WTC11 (cell line): Measurements from ENCODE around the gene RPP14. TPM values are rescaled to one million over a fixed set of nuclear protein-coding genes. Genes with fewer than 3 reads are reported as not detected.

Source experiments
- ATAC-seq: fragments of 200-7000 bp; cut with Tn5 transposase; 2 replicates; pipeline ENCODE4 v1.10.0; 2021; ENCODE audit warnings: mild to moderate bottlenecking, moderate library complexity
- CTCF ChIA-PET: fragments of 300-600 bp; sonication (Branson Sonifier 250); formaldehyde crosslinking; loops from one replicate; lab custom pipeline; 2021; ENCODE audit warnings: antibody characterized with exemption; lab: Charles Lee
- POLR2A ChIA-PET: fragments of 350-600 bp; sonication (Branson Sonifier 250); formaldehyde crosslinking; loops from one replicate; lab custom pipeline; 2021; ENCODE audit warnings: antibody characterized with exemption; lab: Charles Lee
- DNase-seq: peaks from one replicate; pipeline ENCODE4 v3.0.0; 2021; ENCODE audit warnings: low spot score
- H3K27ac Mint-ChIP-seq: 2 replicates; pipeline ENCODE4 v1.8.0; 2021; ENCODE audit warnings: mixed read lengths
- H3K27me3 Mint-ChIP-seq: 2 replicates; pipeline ENCODE4 v1.8.0; 2021; ENCODE audit warnings: low read depth, mild to moderate bottlenecking, moderate library complexity, mixed read lengths
- H3K36me3 Mint-ChIP-seq: 2 replicates; pipeline ENCODE4 v1.8.0; 2021; ENCODE audit warnings: mixed read lengths
- H3K4me1 Mint-ChIP-seq: 2 replicates; pipeline ENCODE4 v1.8.0; 2022; ENCODE audit warnings: mixed read lengths
- H3K4me3 Mint-ChIP-seq: 2 replicates; pipeline ENCODE4 v1.8.0; 2021; ENCODE audit warnings: mild to moderate bottlenecking, moderate library complexity, mixed read lengths
- H3K9me3 Mint-ChIP-seq: 2 replicates; pipeline ENCODE4 v1.8.0; 2021; ENCODE audit warnings: mixed read lengths
- AR ChIP-seq: fragments of 250-450 bp; sonication (Bioruptor Pico); IDR thresholded peaks from 2 replicates; pipeline ENCODE4 v1.9.0; 2021; ENCODE audit warnings: mild to moderate bottlenecking
- ATF6 ChIP-seq: sonication (generic); formaldehyde crosslinking; IDR thresholded peaks from 2 replicates; pipeline ENCODE4 v1.8.1; 2023; ENCODE audit warnings: mild to moderate bottlenecking, missing genetic modification reagents
- CDX4 ChIP-seq: fragments of 250-450 bp; sonication (Bioruptor Pico); IDR thresholded peaks from 2 replicates; pipeline ENCODE4 v1.9.0; 2021; ENCODE audit warnings: moderate library complexity, mild to moderate bottlenecking, inconsistent platforms, borderline replicate concordance
- E2F4 ChIP-seq: sonication (generic); formaldehyde crosslinking; IDR thresholded peaks from 2 replicates; pipeline ENCODE4 v1.8.1; 2022; ENCODE audit warnings: low read depth, mild to moderate bottlenecking, moderate library complexity, missing genetic modification reagents, borderline replicate concordance
- IRF1 ChIP-seq: sonication (generic); formaldehyde crosslinking; IDR thresholded peaks from 2 replicates; pipeline ENCODE4 v1.8.0; 2023; ENCODE audit warnings: missing genetic modification reagents
- MLX ChIP-seq: sonication (generic); formaldehyde crosslinking; IDR thresholded peaks from 2 replicates; pipeline ENCODE4 v1.8.1; 2023; ENCODE audit warnings: mild to moderate bottlenecking, missing genetic modification reagents, moderate library complexity
- PREB ChIP-seq: sonication (generic); formaldehyde crosslinking; IDR thresholded peaks from 2 replicates; pipeline ENCODE4 v1.8.1; 2022; ENCODE audit warnings: mild to moderate bottlenecking, missing genetic modification reagents, moderate library complexity, borderline replicate concordance
- USF1 ChIP-seq: sonication (generic); formaldehyde crosslinking; IDR thresholded peaks from 2 replicates; pipeline ENCODE4 v1.8.0; 2022; ENCODE audit warnings: mild to moderate bottlenecking, missing genetic modification reagents
- ZBTB21 ChIP-seq: sonication (generic); formaldehyde crosslinking; IDR thresholded peaks from 2 replicates; pipeline ENCODE4 v1.8.1; 2023; ENCODE audit warnings: mild to moderate bottlenecking, missing genetic modification reagents, borderline replicate concordance
- ZNF281 ChIP-seq: sonication (generic); formaldehyde crosslinking; IDR thresholded peaks from 2 replicates; pipeline ENCODE4 v1.8.0; 2023; ENCODE audit warnings: mild to moderate bottlenecking, missing genetic modification reagents
- ZNF396 ChIP-seq: fragments of 250-450 bp; sonication (Bioruptor Pico); IDR thresholded peaks from 2 replicates; pipeline ENCODE4 v1.8.0; 2021; ENCODE audit warnings: mild to moderate bottlenecking, moderate library complexity, borderline replicate concordance
- ZNF512 ChIP-seq: sonication (generic); formaldehyde crosslinking; IDR thresholded peaks from 2 replicates; pipeline ENCODE4 v1.8.1; 2022; ENCODE audit warnings: missing genetic modification reagents, borderline replicate concordance
- total RNA-seq: library from RNA; stranded (reverse); gene quantifications from 3 replicates; pipeline ENCODE4 v1.2.3, GENCODE V29; 2021

Gene RPP14
- total RNA-seq, 1 experiment from 2014 or later: 17.9 TPM

GRCh38 chr3:58305882-58306711 is at the start of gene RPP14, which contains the start of gene HTD2 (continued):
- TF ChIP-seq ZBTB21 (no peak), ATF6 (CRISPR knock-in tag) (no peak), AR (CRISPR knock-in tag) (no peak), MLX (CRISPR knock-in tag) (no peak), E2F4 (CRISPR knock-in tag) (peak; percentile 67; the same call in 1 of the 2 replicates), PREB (CRISPR knock-in tag) (no peak), CDX4 (CRISPR knock-in tag) (no peak), USF1 (CRISPR knock-in tag) (peak; percentile 35; the same call in 1 of the 2 replicates)
- TF ChIP-seq, all 79 proteins: peak for 21

- ATAC-seq (no peak), DNase-seq (no peak)
- H3K4me1 Mint-ChIP-seq: no peaks in the 10 kb centered on the region
- TF ChIP-seq ZNF512 (CRISPR knock-in tag) (no peak), CDX4 (CRISPR knock-in tag) (no peak), ZNF396 (CRISPR knock-in tag) (no peak), IRF1 (CRISPR knock-in tag) (no peak), ZNF281 (CRISPR knock-in tag) (no peak)
- H3K4me3 Mint-ChIP-seq: no peak overlapping the region
- no peaks in the 10 kb centered on the region for H3K36me3 Mint-ChIP-seq
- no peak overlapping the region for H3K27ac Mint-ChIP-seq
- CTCF ChIA-PET: interaction anchor here (1.0 kb wide), 1 partner anchor 69 kb away, joined by 3 read pairs; no protein-coding TSS in a partner anchor
- no peaks in the 10 kb centered on the region for H3K9me3 Mint-ChIP-seq
- POLR2A ChIA-PET: no interaction called here
- H3K27me3 Mint-ChIP-seq: no peaks in the 10 kb centered on the region
These were observed 49.5 kb upstream of the RPP14 start for GRCh38 chr3:58256511-58256910.
